Activated T-helper 9 cell treated with anti-CD3 and anti-CD28 coated beads, Interleukin-2, amount 50 U/mL, for 16 hours (primary cell): ENCODE data around the gene TNIP1.

ENCODE experiments used
- DNase-seq: peaks from one replicate; pipeline ENCODE4 v3.0.0-alpha.2; 2020; ENCODE audit warnings: low read depth

The TNIP1 gene

DNA sequence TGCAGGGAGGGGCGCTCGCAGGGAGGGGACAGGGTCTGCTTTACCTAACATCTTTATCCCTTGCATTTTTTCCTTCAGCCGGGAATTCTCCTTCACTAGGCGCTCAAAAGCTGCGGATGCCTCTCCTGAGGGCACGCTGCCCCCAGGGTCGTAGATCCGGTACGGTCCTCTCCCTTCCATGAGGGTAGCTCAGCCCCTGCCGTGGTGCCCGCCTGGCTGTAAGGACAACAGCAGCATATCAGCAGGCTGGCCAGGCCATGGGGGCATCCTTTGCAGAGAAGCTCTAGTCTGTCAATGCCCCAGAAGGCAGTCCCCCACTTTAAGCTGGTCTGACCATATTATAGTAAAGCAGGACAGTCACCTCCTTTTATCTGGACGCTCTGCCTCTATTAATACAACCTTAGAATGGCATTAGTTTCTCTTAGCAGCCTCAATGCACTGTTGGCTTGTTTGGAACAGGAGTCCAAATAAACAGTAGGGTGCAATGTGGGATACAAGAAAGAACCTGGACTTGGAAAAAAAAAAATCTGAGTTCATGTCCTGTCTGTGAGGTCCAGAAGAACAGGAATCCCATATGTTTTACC lies 15.8 kb downstream of the TNIP1 start:
- DNase-seq = no peak

DNA sequence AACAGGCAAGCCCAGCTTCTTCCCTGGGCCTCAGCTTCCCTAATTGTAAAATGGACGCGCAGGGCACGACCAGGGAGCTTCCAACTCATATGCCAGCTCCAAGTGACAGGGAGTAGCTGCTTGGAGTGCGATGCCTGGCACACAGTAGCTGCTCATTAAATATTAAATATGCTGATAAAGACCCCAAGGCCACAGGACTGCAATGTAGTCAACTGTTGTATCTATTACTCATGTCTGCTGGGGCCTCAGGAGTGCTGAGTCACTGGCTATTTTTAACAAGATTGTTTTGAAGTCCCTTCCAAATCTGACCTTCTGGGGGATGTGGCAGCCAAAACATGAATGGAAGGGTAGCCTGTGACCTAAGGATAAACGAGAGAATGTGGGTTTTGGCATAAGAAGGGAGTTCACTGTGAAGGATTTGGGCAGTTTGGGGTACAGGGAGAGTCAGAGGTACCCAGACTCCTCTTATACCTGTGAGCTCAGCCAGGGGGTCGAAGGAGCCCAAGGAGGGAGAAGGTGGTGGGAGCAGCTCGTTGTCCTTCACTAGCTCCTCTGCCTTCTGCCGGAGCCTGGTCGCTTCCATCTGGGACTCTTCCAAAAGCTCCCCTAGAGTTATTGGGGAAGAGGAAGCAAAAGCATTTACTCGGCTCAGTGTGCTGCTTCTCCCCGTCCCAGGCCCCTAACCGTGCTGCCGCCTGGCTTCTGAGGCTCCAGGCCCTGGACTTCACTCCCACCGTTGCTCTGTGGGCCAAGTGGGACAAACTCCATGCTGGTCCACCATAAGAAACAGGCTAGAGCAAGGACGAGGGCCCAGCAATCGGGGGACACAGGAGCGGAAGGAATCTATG lies 17.5 kb downstream of the TNIP1 start:
- no peak for DNase-seq

DNA sequence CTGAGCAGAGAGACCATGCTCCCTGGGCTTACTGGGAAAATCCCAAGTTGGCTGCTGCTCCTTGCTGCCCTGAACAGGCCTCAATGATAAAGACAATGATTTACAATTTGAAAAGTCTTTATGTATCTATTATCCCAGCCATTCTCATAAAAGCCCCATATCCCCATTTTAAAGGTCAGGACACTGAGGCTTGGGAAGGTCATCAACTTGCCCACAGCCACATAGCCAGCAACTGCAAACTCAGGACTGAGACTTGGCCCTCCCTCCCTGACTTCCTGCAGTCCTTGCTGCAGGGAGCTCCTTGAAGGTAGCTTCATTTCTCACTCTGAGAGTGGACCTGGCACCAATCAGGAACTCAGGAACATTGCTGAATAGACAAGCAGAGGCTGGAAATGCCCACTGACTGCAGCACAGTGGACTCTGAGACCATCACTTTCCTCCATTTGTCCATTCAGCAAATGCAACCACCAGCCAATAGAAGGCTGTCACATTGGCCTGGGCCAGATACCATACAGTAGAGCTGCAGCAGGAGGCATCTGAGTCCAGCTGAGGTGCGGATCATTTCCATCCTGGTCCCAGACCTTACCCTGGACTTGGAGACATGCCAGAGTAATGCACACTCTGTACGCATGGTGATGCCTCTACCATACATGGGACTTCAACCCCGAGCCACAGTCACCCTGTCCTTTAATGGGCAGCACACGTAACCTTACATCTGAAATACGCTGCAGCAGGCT lies 18.3 kb downstream of the TNIP1 start:
- DNase-seq = no peak

DNA sequence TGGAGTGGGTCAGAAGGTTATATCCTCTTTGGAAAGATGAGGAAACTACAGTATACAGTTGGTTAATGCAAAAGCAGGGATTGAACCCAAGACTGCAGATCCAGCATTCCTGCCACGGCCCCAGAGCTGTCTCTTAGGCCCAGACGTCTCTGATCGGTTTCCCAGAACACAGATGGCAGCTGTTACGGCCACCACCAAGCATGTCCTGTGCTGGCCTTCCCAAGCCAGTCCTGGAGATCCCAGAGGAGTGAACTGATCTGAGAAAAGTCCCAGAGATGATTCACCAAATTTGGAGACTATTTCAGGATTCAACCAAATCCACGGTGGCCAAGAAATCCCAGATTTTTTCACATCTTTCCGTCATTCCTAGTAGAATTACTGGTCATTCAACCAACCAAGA lies 20.1 kb downstream of the TNIP1 start:
- no peak for DNase-seq

DNA sequence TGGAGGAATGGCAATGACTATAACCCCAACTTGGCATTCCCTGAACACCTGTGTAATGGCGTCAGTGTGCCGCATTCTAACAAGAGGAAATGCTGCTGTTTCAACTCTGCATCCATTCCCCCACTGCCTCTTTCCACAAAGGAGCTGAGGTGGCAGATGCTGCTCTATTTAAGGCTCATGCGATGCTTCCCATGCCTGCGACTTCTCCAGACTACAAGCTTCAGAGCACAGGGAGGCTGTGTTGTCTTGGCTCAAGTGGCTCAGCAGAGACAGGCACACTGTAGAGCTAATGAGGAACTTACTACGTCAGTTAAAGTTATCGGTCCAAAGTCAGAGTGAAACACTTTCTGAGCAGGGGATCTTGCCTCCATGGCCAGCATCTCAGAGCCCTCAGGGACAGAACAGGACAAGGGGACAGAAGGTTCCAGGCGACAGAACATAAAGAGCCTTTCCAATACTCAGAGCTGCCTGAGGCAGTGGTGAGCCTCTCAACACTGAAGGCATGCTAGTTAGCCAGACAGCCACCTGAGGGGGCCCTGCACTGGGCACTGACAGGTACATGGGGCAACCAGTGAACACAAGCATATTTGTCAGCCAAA lies 21.8 kb downstream of the TNIP1 start:
- no peak for DNase-seq

DNA sequence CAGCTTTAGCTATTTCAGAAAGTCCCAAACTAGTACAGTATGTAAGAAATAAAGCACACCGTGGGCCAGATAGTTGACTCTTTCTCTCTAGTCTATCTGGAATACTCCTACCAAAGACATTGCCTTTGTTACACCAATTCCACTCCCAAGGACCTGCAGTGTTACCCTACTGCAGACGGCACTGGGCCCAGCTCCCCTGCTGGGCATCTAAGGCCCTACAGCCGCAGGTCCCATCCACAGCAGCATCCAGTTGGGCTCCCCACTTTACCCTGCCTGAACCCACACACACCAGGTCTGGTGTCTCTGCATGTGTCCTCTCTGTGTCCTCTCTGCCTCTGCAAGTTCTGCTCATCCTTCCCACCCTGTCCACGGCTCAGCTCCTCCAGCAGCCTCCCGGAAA lies 22.5 kb downstream of the TNIP1 start:
- DNase-seq = no peak

DNA sequence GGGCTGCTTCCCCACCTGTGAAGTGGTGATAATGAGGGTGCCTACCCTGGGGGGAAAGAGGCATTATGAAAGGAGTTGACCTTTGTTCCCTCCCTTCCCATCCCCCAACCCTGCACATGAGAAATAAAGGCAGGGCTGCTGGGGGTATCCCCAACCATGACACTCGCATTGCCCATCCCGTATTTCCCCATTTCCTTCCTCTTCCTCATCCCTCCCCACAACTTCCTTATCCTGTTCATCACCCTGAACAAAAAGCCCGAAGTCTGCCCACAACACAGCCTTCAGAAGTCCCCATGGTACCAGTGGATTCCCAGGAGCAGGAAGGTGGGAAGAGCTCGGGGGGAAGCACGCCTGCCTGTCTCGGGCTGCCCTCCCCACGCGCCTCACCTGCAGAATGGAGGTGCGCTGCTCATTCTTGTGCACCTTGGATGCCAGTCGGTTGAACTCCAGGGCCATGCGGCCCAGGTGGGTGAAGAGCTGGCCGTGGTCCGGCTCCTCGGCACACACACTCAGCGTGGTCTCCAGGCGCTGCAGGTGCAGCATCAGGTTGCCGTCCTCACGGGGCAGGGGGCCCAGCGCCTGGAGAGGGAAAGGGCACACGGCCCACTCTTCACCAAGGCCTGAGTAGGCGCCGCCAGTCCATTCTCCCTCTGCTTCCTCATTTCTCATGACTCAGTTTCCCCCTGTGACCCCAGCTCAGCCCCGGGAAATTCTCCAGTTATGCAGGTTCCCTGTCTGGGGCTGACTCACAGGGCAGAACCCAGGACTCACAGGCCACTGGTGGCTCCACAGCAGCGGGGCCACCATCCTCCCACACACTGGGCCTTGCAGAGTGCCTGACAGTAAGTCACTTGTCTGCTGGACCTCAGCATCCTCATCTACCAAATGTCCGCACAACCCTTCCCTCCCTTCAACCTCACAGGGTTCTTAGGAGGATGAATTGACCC lies 24.2 kb downstream of the TNIP1 start:
- DNase-seq = no peak

DNA sequence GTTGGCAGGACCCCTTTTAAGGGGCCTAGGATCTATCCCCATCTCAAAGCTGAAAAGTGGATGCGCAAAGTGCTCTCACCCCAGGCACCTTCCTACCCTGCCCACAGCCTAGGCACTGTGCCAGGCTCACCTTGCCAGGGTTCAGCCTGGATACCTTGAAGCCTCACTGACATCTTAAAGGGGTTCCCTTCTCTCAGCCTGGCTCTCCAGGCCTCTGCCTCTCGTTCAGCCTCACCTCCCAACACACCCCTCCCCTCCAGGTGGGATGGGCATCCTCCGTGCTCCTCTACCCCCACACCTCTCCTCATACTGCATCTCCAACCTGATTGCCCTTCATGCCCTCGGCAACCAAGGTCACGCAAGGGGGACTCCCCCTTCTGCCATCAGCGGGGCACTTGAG lies 25.5 kb downstream of the TNIP1 start:
- no peak for DNase-seq

DNA sequence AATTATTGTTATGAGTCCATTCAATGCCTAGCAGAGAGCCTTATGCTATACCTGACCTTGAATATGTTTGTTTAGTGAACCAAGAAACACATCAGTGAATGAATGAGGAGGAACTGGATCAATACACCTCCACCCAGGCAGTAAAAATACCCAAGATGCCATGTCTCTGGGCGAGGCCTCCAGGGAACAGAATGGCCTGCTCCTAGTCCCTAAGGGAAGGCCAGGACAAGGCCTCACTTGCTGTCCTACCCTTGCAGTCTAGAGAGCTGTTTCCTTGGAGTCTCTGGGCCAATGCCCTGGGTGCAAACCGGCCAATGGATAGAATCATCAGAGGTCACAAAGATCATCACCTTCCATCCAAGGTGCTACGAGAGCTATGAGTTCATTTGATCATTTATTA lies 26.1 kb downstream of the TNIP1 start:
- DNase-seq = no peak

DNA sequence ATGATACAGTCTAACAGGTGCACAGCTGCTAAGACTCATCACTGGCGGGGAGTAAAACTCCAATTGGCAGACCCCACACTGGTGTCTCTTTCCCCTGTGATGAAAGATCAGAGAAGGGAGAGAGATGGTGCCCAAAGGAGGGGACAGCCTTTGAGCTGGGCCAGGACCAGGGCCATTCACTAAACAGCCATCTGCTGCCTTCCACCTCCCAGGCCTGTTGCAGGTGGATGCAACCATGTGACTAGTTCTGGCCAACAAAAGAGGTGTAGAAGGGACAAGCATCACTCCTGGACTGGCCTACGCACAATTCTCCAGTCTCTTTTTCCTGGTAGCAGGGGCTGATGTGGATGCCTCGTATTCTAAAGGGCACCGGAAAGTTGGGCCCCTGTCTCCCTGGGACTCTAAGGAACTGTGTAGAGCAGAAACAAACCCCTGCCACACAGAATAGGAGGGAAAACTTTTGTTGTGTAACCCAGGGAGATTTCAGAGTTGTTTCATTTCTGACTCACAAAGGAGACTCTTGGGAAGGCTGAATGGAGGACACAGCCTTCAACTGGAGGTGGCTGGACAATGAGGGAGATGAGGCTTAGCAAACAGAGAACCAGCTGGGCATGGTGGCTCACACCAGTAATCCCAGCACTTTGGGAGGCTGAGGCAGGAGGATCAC lies 26.9 kb downstream of the TNIP1 start:
- no peak for DNase-seq

DNA sequence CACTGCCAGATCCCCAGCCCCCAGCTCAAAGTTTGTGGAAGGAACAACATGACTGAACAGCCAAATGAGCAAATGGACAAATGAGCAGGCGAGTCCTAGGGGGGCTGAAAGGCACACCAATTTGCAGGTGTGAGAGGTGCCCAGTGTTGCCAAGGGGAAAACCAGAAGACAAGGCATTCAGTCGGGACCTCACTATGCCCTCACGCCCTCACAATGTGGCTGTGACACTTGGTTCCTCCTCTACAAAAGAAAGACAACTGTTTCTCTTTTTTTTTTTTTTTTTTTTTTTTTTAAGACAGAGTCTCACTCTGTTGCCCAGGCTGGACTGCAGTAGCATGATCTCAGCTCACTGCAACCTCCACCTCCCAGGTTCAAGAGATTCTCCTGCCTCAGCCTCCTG lies 28.0 kb downstream of the TNIP1 start:
- DNase-seq = no peak

DNA sequence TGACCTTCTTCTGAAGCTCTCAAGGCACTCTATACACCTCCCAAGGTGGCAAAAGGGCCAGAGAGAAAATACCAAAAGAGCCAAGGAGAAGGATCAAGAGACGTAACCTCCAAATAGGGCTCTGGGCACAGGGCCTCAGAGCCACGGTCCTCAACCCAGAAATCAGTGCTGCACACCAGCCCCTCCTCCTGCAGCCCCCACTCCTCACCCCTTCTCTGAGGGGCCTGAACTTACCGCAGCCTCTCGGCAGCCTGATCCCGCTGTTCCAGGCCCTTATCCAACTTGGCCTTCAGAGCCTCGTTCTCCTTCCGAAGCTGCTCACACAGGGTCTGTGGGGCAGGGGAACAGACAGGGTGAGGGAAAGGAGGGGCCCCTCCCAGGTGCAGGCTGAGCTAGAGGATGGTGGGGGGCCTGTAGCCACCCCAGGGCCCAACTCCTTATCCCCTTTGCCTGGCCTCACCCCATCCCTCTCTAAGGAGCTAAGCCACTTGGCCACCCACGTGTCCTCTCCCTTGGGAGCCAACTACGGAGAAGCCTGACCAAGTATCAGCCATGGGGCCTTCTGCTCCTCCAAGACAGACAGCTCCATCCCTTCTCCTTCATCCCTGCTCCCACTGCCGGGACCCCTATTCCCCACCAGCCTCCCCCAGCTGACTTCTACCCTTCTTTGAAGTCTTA lies 28.8 kb downstream of the TNIP1 start:
- DNase-seq = no peak

DNA sequence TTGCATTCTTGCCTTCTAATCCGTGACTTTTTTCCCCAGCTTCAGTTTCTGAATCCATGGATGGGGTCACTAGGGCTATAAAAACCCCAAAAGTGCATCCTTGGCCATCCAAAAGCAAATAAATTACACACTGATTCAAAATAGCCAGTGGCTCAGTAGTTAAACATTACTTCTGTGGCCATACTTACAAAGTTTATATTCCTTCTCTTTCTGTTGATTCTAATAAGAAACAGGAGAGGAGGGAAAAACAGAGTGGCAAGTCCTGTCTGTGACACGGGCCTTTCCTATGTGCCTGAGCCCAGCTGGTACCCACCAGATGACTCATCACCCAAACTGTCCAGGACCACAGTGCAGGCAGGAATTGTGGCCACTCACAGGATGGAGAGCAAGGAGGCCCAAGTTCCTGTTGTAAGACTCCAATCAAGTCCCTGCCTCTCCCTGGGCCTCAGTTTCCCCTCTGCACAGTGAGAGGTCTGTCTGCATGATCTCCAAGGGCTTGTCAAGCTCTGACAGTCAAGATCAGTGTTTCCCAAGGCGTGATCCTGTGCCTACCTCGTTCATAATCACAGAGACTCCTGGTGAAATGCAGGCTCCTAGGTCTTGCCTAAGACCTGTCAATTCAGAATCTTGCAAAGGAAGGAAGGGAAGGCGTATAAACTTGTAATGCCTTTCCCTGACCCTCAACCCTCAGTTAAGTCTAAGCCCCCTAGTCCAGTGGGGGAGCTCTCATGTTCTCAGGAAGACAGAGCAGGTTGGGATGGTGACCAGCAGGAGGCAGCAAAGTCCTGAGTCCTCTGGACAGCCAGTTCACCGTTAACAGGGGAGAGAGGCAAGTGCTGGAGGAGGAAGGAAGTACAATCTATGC lies 29.5 kb downstream of the TNIP1 start:
- DNase-seq = peak; percentile 51

DNA sequence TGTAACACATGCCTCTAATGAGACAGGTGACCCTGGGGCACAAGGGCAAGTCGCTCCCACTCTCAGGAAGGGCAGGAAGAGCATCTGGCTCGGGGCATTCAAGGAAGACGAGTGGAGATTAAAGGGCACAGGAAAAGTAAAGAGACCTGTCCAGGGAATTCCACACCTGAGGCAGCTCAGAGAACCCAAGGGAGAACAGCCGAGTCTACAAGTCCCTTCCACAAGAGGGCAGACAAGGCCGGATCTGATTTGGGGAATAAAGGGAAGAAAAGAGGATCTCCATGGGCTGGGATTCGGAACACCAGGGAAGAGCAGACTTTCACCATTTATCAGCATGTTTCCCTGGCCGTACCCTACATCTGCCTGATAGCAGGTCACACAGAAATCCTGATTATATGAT lies 32.3 kb downstream of the TNIP1 start:
- no peak for DNase-seq

DNA sequence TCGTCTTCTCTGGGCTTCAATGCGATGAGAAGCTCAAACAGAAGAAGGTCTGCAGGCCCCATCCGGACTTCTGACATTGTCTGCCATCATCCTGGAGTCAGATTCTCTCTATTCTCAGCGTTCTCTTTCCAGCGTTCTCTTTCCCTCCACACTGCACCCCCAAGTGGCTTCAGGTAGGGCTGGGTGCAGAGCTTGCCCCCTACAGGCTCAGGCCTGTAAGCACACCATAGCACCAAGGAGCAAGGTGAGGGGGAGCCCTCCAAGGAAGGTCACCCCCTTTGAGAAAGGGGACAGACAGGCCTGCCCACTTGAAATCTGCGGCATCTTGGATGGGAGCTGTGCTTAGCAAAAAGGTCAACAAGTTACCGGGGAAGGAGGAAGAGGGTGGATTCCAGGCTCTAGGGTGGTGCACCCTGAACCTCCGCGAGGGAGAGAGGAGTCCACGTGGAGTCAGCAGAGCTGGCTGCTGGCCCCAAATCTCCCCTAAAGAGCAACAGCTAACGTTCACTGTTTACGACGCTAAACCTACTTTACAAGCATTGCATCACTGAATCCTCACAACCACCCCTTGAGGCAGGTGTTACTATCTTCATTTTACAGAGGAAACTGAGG lies 32.9 kb downstream of the TNIP1 start:
- DNase-seq = no peak

DNA sequence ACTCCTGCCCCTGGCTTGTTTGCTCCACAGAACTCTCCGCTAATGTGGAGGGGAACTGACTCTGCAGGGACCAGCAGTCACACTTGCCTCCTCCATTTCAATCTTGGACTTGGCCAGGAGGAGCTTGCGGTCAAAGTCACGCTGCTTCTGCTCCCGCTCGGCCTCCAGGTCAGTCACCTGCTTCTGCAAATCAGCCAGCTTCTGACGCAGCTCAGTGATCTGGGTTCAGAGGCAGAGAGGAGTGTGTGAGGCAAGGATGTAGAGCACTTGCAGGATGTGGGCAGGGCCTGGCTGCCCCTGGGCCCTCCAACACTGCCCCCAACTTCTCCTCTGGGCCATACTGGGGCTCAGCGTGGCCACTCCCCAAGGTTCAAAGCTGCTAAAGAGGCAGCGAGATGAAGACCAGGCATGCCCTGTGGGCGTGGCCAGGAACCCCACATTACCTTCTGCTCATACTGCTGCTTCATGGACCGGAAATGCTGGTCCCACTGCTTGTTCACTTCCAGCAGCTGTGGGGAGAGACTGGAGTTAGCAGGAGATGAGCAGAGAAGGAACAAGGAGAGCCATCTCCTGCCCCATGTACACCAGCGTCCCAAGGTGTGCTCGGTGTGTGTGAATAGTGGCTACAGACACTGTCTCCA lies 38.3 kb downstream of the TNIP1 start:
- no peak for DNase-seq

DNA sequence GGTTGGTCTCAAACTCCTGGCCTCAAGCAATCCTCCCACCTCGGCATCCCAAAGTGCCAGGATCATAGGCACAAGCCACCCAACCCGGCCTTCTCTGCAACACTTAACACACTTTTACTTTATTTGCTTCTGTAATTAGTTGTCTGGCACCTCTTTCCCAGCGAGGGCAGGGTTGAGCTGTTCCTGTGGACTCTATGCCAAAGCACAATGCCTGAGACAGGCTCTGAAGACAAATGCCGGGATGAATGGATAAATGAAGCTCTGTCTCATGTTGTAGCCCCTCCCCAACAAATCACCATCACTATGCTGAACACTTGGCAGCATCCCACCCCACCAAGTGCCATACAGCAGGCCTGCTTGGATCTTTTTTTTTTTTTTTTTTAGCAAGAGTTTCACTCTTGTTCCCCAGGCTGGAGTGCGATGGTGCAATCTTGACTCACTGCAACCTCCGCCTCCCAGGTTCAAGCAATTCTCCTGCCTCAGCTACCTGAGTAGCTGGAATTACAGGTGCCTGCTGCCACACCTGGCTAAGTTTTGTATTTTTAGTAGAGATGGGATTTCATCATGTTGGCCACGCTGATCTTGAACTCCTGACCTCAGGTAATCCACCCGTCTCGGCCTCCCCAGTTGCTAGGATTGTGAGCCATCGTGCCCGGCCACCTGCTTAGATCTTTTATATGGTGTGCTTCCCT lies 39.1 kb downstream of the TNIP1 start:
- no peak for DNase-seq

DNA sequence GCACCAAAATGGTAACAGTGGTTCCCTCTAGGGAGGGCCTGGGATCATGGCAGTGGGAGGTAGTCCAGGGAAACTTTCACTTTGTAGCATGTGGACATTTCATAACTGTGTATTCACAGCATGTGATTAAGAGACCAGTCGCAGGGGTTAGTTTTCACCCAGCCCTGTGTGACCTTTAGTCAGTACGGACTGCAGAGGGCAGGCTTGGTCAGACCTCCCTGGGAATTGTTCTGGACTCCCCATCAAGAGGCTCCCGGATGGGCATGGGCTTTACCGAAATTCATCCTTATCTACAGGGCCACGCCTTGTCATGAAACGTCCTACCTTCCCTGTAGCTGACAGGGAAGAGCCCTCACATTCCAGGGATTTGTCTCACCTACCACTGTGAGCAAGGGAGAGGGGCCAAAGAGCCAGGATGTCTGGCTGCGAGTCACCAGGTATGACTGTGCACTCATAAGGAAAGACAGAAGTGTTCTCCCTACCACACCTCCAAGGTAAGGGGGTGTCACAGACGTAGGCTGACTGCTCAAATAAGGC lies 40.6 kb downstream of the TNIP1 start:
- no peak for DNase-seq
